ENCODE results near the gene SLC27A5. TPM values are rescaled to one million over a fixed set of nuclear protein-coding genes. Genes with fewer than 3 reads are reported as not detected.
"Not testable (repeated sequence)": the region's sequence is repeated elsewhere in the genome, so short reads cannot be mapped to it uniquely, and the experiment has no call there.

The SLC27A5 gene
- total and polyA plus RNA-seq, 7 experiments from 2014 or later, result 5.9 to 26.9 (median 13.5) TPM

GRCh38 chr19:58474997-58475713, 36.6 kb downstream of the SLC27A5 start:
- POLR2A ChIA-PET, result interaction anchor here (0.6 to 2.3 kb wide), 5 partner anchors 24 to 112 kb away, joined by 3 to 11 read pairs (median 4); partner anchors contain the start of genes ZNF132 and ZNF497
- H3K9me3 Mint-ChIP-seq, result no peaks in the 10 kb centered on the region
- Histone ChIP-seq H3K4me3 (ENCODE audit: low read length) (peak overlapping the region; percentile 77), H3K27ac (ENCODE audit: low read depth, low read length) (peak overlapping the region; percentile 91), H3K4me1 (ENCODE audit: control insufficient read depth in 2 of 2, insufficient read depth in 2 of 2, low read length in 2 of 2) (peaks cover 14 to 16% of the 10 kb centered on the region in 2 donors), H3K36me3 (ENCODE audit: control insufficient read depth in 2 of 3, insufficient read depth in 3 of 3, low read length in 3 of 3) (peaks cover 0 to 22% (median 0%) of the 10 kb centered on the region in 3 experiments), H3K9me3 (ENCODE audit: control insufficient read depth in 2 of 3, low read length in 3 of 3) (no peaks in the 10 kb centered on the region), H3K27me3 (ENCODE audit: control insufficient read depth in 2 of 2, insufficient read depth in 2 of 2, low read length in 2 of 2) (no peaks in the 10 kb centered on the region)
- H3K4me3 Mint-ChIP-seq, result peak overlapping the region; percentile 78 to 99 (median 96)
- peaks cover 6 to 29% (median 17%) of the 10 kb centered on the region in 7 donors for H3K4me1 Mint-ChIP-seq
- ATAC-seq (peak; percentile 33), DNase-seq (no peak)
- H3K36me3 Mint-ChIP-seq, result peaks cover 0 to 11% (median 0%) of the 10 kb centered on the region in 5 donors
- CTCF ChIA-PET, result interaction anchor here (0.6 kb wide), 1 partner anchor 61 kb away, joined by 4 read pairs; no protein-coding TSS in a partner anchor
- intact Hi-C loops (cut with micrococcal nuclease), result loop anchor here (1.0 kb wide), 8 partner anchors 8 to 256 kb away; partner anchors contain the start of genes MZF1 (in 1 of the 2), RPS5 (in 1 of the 2), ZNF324 (in 1 of the 2) and ZNF837 (in 1 of the 2)
- H3K27ac Mint-ChIP-seq, result peak overlapping the region; percentile 87 to 100 (median 99)
- no peaks in the 10 kb centered on the region for H3K27me3 Mint-ChIP-seq

- Mint-ChIP-seq H3K36me3 (peaks cover 0 to 11% (median 0%) of the 10 kb centered on the region in 5 donors), H3K4me3 (peak overlapping the region in 9 of 10 donors; percentile 21 to 98 (median 55)), H3K4me1 (peaks cover 6 to 29% (median 17%) of the 10 kb centered on the region in 7 donors), H3K9me3 (no peaks in the 10 kb centered on the region), H3K27me3 (no peaks in the 10 kb centered on the region), H3K27ac (peak overlapping the region in 8 of 9 donors; percentile 14 to 100 (median 72))
- POLR2A ChIA-PET, result interaction anchor here (0.6 to 2.3 kb wide), 3 partner anchors 25 to 36 kb away, joined by 3 to 11 read pairs (median 4); partner anchors contain the start of gene ZNF132
- peak overlapping the region; percentile 91 for H3K27ac ChIP-seq (ENCODE audit: low read depth, low read length)
- intact Hi-C loops (cut with micrococcal nuclease), result no loop called here
- CTCF ChIA-PET, result no interaction called here
- H3K4me1 ChIP-seq (ENCODE audit: control insufficient read depth in 2 of 2, insufficient read depth in 2 of 2, low read length in 2 of 2), result peaks cover 14 to 16% of the 10 kb centered on the region in 2 donors
- H3K27me3 ChIP-seq (ENCODE audit: control insufficient read depth in 2 of 2, insufficient read depth in 2 of 2, low read length in 2 of 2), result no peaks in the 10 kb centered on the region
- H3K36me3 ChIP-seq (ENCODE audit: control insufficient read depth in 2 of 3, insufficient read depth in 3 of 3, low read length in 3 of 3), result peaks cover 0 to 28% (median 0%) of the 10 kb centered on the region in 3 experiments
- H3K9me3 ChIP-seq (ENCODE audit: control insufficient read depth in 2 of 3, low read length in 3 of 3), result no peaks in the 10 kb centered on the region
- no peak for DNase-seq
- no peak overlapping the region for H3K4me3 ChIP-seq (ENCODE audit: low read length)
- ATAC-seq, result no peak
Observed at GRCh38 chr19:58474291-58474996, 37.3 kb downstream of the SLC27A5 start.

- intact Hi-C loops (cut with micrococcal nuclease), result no loop called here
- DNase-seq (no peak), ATAC-seq (no peak)
- no peak overlapping the region for H3K4me3 ChIP-seq (ENCODE audit: low read length)
- H3K27me3 ChIP-seq (ENCODE audit: control insufficient read depth in 2 of 2, insufficient read depth in 2 of 2, low read length in 2 of 2), result no peaks in the 10 kb centered on the region
- H3K4me1 ChIP-seq (ENCODE audit: control insufficient read depth in 2 of 2, insufficient read depth in 2 of 2, low read length in 2 of 2), result peaks cover 14 to 16% of the 10 kb centered on the region in 2 donors
- peaks cover 0 to 33% (median 0%) of the 10 kb centered on the region in 3 experiments for H3K36me3 ChIP-seq (ENCODE audit: control insufficient read depth in 2 of 3, insufficient read depth in 3 of 3, low read length in 3 of 3)
- ChIA-PET CTCF (interaction anchor here (0.8 kb wide), 1 partner anchor 124 kb away, joined by 3 read pairs; no protein-coding TSS in a partner anchor), POLR2A (no interaction called here)
- Mint-ChIP-seq H3K4me1 (peaks cover 6 to 35% (median 22%) of the 10 kb centered on the region in 7 donors), H3K27me3 (no peaks in the 10 kb centered on the region), H3K9me3 (no peaks in the 10 kb centered on the region), H3K27ac (peak overlapping the region in 7 of 9 donors; percentile 14 to 100 (median 72)), H3K36me3 (peaks cover 0 to 5% (median 0%) of the 10 kb centered on the region in 5 donors), H3K4me3 (peak overlapping the region in 4 of 10 donors; percentile 21 to 65 (median 50))
- no peak overlapping the region for H3K27ac ChIP-seq (ENCODE audit: low read depth, low read length)
- H3K9me3 ChIP-seq (ENCODE audit: control insufficient read depth in 2 of 3, low read length in 3 of 3), result no peaks in the 10 kb centered on the region
Observed at GRCh38 chr19:58473775-58474174, 38.0 kb downstream of the SLC27A5 start.

GRCh38 chr19:58471736-58472135, 40.1 kb downstream of the SLC27A5 start:
- H3K27me3 ChIP-seq (ENCODE audit: control insufficient read depth in 2 of 2, insufficient read depth in 2 of 2, low read length in 2 of 2), result no peaks in the 10 kb centered on the region
- no peaks in the 10 kb centered on the region for H3K9me3 ChIP-seq (ENCODE audit: control insufficient read depth in 2 of 3, low read length in 3 of 3)
- POLR2A ChIA-PET, result no interaction called here
- DNase-seq (no peak), ATAC-seq (no peak)
- H3K4me1 ChIP-seq (ENCODE audit: control insufficient read depth in 2 of 2, insufficient read depth in 2 of 2, low read length in 2 of 2), result peaks cover 18 to 21% of the 10 kb centered on the region in 2 donors
- Mint-ChIP-seq H3K27ac (no peak overlapping the region), H3K36me3 (peaks cover 0 to 5% (median 0%) of the 10 kb centered on the region in 5 donors), H3K27me3 (no peaks in the 10 kb centered on the region), H3K9me3 (peaks cover 0 to 1% (median 0%) of the 10 kb centered on the region in 11 donors), H3K4me3 (no peak overlapping the region), H3K4me1 (peaks cover 16 to 47% (median 31%) of the 10 kb centered on the region in 7 donors)
- H3K27ac ChIP-seq (ENCODE audit: low read depth, low read length), result no peak overlapping the region
- intact Hi-C loops (cut with micrococcal nuclease), result no loop called here
- peaks cover 0 to 40% (median 0%) of the 10 kb centered on the region in 3 experiments for H3K36me3 ChIP-seq (ENCODE audit: control insufficient read depth in 2 of 3, insufficient read depth in 3 of 3, low read length in 3 of 3)
- no peak overlapping the region for H3K4me3 ChIP-seq (ENCODE audit: low read length)
- CTCF ChIA-PET, result no interaction called here

- H3K36me3 Mint-ChIP-seq; ATAC-seq; CTCF ChIA-PET; POLR2A ChIA-PET; H3K27me3 ChIP-seq (ENCODE audit: control insufficient read depth in 2 of 2, insufficient read depth in 2 of 2, low read length in 2 of 2); H3K9me3 Mint-ChIP-seq; intact Hi-C loops (cut with micrococcal nuclease); DNase-seq; H3K27ac ChIP-seq (ENCODE audit: low read depth, low read length); H3K27me3 Mint-ChIP-seq; H3K9me3 ChIP-seq (ENCODE audit: control insufficient read depth in 2 of 3, low read length in 3 of 3); H3K4me3 ChIP-seq (ENCODE audit: low read length): not testable (repeated sequence)
- H3K4me1 ChIP-seq (ENCODE audit: control insufficient read depth in 2 of 2, insufficient read depth in 2 of 2, low read length in 2 of 2), result peaks cover 13 to 19% of the 10 kb centered on the region in 2 donors
- H3K4me1 Mint-ChIP-seq, result peaks cover 14 to 46% (median 33%) of the 10 kb centered on the region in 7 donors
- peak overlapping the region in 1 of 10 donors; percentile 33 for H3K4me3 Mint-ChIP-seq
- H3K36me3 ChIP-seq (ENCODE audit: control insufficient read depth in 2 of 3, insufficient read depth in 3 of 3, low read length in 3 of 3), result peaks cover 0 to 40% (median 0%) of the 10 kb centered on the region in 3 experiments
- peak overlapping the region in 1 of 9 donors; percentile 2 for H3K27ac Mint-ChIP-seq
Observed at GRCh38 chr19:58470837-58471543, 40.8 kb downstream of the SLC27A5 start.

Data from naive thymus-derived CD4-positive, alpha-beta T cell (primary cell).